Fibroblast of lung (primary cell): ENCODE results near the gene SH2D7. TPM values are rescaled to one million over a fixed set of nuclear protein-coding genes. Genes with fewer than 3 reads are reported as not detected.

Experiments
- DNase-seq, 2 donors: peaks; one replicate each; pipeline versions ENCODE4 v3.0.0 to v3.0.0-alpha.2; 2010; ENCODE audit warnings: low read depth in 2 of 2
- H2AFZ ChIP-seq: 2 replicates; pipeline ENCODE4 v1.5.1; 2012; ENCODE audit warnings: low read length, control low read depth, inconsistent platforms
- H3K27ac ChIP-seq: 2 replicates; pipeline ENCODE4 v1.5.1; 2011; ENCODE audit warnings: low read length, control low read depth; ENCODE audit not compliant: insufficient read depth
- H3K27me3 ChIP-seq: 2 replicates; pipeline ENCODE4 v1.5.1; 2011; ENCODE audit warnings: mild to moderate bottlenecking, low read length; ENCODE audit not compliant: control insufficient read depth, insufficient read depth
- H3K36me3 ChIP-seq: 2 replicates; pipeline ENCODE4 v1.5.1; 2011; ENCODE audit warnings: low read length; ENCODE audit not compliant: control insufficient read depth, insufficient read depth
- H3K4me1 ChIP-seq: 2 replicates; pipeline ENCODE4 v1.5.1; 2011; ENCODE audit warnings: low read length; ENCODE audit not compliant: control insufficient read depth, insufficient read depth; ENCODE audit errors: extremely low read depth
- H3K4me2 ChIP-seq: 2 replicates; pipeline ENCODE4 v1.5.1; 2011; ENCODE audit warnings: low read length, control low read depth; ENCODE audit not compliant: insufficient read depth; ENCODE audit errors: extremely low read depth
- H3K4me3 ChIP-seq, 4 experiments: fragments of 200-600 bp in 1 of 4; sonication (generic) in 1 of 4; replicated peaks in 1 of 4; 2 replicates each; pipeline ENCODE4 v1.5.1; 2011 to 2016; ENCODE audit warnings: low read length in 4 of 4, low read depth in 3 of 4, mild to moderate bottlenecking in 3 of 4, control low read depth in 2 of 4, inconsistent platforms in 1 of 4, mixed read lengths in 1 of 4; ENCODE audit not compliant: insufficient read depth in 1 of 4; ENCODE audit errors: control extremely low read depth in 1 of 4
- H3K79me2 ChIP-seq: 2 replicates; pipeline ENCODE4 v1.5.1; 2012; ENCODE audit warnings: mild to moderate bottlenecking, low read length, inconsistent platforms; ENCODE audit not compliant: control insufficient read depth, insufficient read depth
- H3K9ac ChIP-seq: 2 replicates; pipeline ENCODE4 v1.5.1; 2011; ENCODE audit warnings: mild to moderate bottlenecking, low read length, control low read depth; ENCODE audit not compliant: insufficient read depth
- H3K9me3 ChIP-seq: 2 replicates; pipeline ENCODE4 v1.5.1; 2012; ENCODE audit warnings: low read depth, low read length; ENCODE audit not compliant: control insufficient read depth, insufficient read depth
- H4K20me1 ChIP-seq: 2 replicates; pipeline ENCODE4 v1.5.1; 2011; ENCODE audit warnings: low read length; ENCODE audit not compliant: control insufficient read depth, insufficient read depth; ENCODE audit errors: extremely low read depth
- CTCF ChIP-seq, 2 donors: IDR thresholded peaks in 1 of 2; conservative IDR thresholded peaks in 1 of 2; 1 replicate in 1 of 2; 2 replicates in 1 of 2; pipeline ENCODE4 v1.5.1; 2011 to 2012; ENCODE audit warnings: low read length in 2 of 2, control low read depth in 1 of 2, inconsistent platforms in 1 of 2, low read depth in 1 of 2, mild to moderate bottlenecking in 1 of 2
- EZH2 ChIP-seq: IDR thresholded peaks from 2 replicates; pipeline ENCODE4 v1.5.1; 2012; ENCODE audit warnings: low read length, control low read depth, mild to moderate bottlenecking; ENCODE audit errors: missing control alignments
- polyA plus RNA-seq, 2 donors: library from polyadenylated mRNA; depleted of rRNA in 1 of 2; stranded (reverse) in 1 of 2; unstranded in 1 of 2; fragments of >200 nt; gene quantifications; 2 replicates each; pipeline ENCODE4 v1.2.1, GENCODE V29; 2011 to 2012; ENCODE audit warnings: missing spikeins in 1 of 2
- total RNA-seq: library from RNA; depleted of rRNA; stranded (reverse); fragments of >200 nt; gene quantifications from 2 replicates; pipeline ENCODE4 v1.2.1, GENCODE V29; 2014

The SH2D7 gene
- total and polyA plus RNA-seq, 2 donors (not counting 1 experiment from before 2014, with no cell fraction given): 0.03 TPM; not detected in 1

GRCh38 chr15:78051596-78051995, 40.8 kb upstream of the SH2D7 start:
- DNase-seq: no peak
- no peaks in the 10 kb centered on the region for H4K20me1 ChIP-seq
- H3K4me2 ChIP-seq: no peak overlapping the region
- peaks cover 6% of the 10 kb centered on the region for H3K36me3 ChIP-seq
- H3K9ac ChIP-seq: no peak overlapping the region
- peaks cover 35% of the 10 kb centered on the region for H3K4me1 ChIP-seq
- no peaks in the 10 kb centered on the region for H3K9me3 ChIP-seq
- H3K79me2 ChIP-seq: peaks cover 17% of the 10 kb centered on the region
- TF ChIP-seq EZH2 (no peak), CTCF (conservative IDR thresholded peaks at IDR 0.05 in 1 of 2, IDR thresholded peaks at IDR 0.05 in 1 of 2; ENCODE audit: low read depth in 1 of 2, low read length in 2 of 2) (no peak)
- no peak overlapping the region for H3K4me3 ChIP-seq
- H3K27me3 ChIP-seq: no peaks in the 10 kb centered on the region
- no peak overlapping the region for H2AFZ ChIP-seq
- no peak overlapping the region for H3K27ac ChIP-seq

- Histone ChIP-seq H3K4me3 (no peak overlapping the region), H3K9ac (no peak overlapping the region), H3K4me1 (peaks cover 39% of the 10 kb centered on the region), H2AFZ (no peak overlapping the region), H3K36me3 (peaks cover 6% of the 10 kb centered on the region), H4K20me1 (no peaks in the 10 kb centered on the region), H3K79me2 (peaks cover 20% of the 10 kb centered on the region), H3K4me2 (no peak overlapping the region), H3K27me3 (no peaks in the 10 kb centered on the region), H3K9me3 (no peaks in the 10 kb centered on the region), H3K27ac (no peak overlapping the region)
- TF ChIP-seq EZH2 (no peak), CTCF (conservative IDR thresholded peaks at IDR 0.05 in 1 of 2, IDR thresholded peaks at IDR 0.05 in 1 of 2; ENCODE audit: low read depth in 1 of 2, low read length in 2 of 2) (no peak)
- DNase-seq: peak in 1 of 2 donors; percentile 67
These were observed 40.4 kb upstream of the SH2D7 start for GRCh38 chr15:78052001-78052401.

GRCh38 chr15:78052545-78052944, 39.8 kb upstream of the SH2D7 start:
- no peak overlapping the region for H3K4me2 ChIP-seq
- no peak overlapping the region for H3K27ac ChIP-seq

More at GRCh38 chr15:78052545-78052944, 39.8 kb upstream of the SH2D7 start:
- no peak overlapping the region for H3K4me3 ChIP-seq
- DNase-seq: no peak
- peaks cover 20% of the 10 kb centered on the region for H3K79me2 ChIP-seq
- no peak overlapping the region for H3K9ac ChIP-seq
- no peaks in the 10 kb centered on the region for H3K27me3 ChIP-seq
- H2AFZ ChIP-seq: no peak overlapping the region
- TF ChIP-seq EZH2: no peak
- no peaks in the 10 kb centered on the region for H3K9me3 ChIP-seq
- peaks cover 37% of the 10 kb centered on the region for H3K4me1 ChIP-seq
- peaks cover 6% of the 10 kb centered on the region for H3K36me3 ChIP-seq
- H4K20me1 ChIP-seq: no peaks in the 10 kb centered on the region
